Thoracic aorta (tissue), 2 donors: ENCODE results near the gene LRPAP1. TPM values are rescaled to one million over a fixed set of nuclear protein-coding genes. Genes with fewer than 3 reads are reported as not detected.

Source experiments
- ATAC-seq: fragments of 150-250 bp; one replicate; pipeline ENCODE4 v1.8.0; 2017; ENCODE audit warnings: low read depth; ENCODE audit not compliant: insufficient number of reproducible peaks, low FRiP score
- DNase-seq: peaks from one replicate; pipeline ENCODE4 v3.0.0-alpha.2; 2020; ENCODE audit warnings: low spot score
- H3K27ac ChIP-seq, 2 donors: fragments of 200-600 bp; sonication (generic); 1 replicate in 1 of 2; 2 replicates in 1 of 2; pipeline ENCODE4 v1.5.1; 2016; ENCODE audit warnings: mild to moderate bottlenecking in 2 of 2, moderate library complexity in 2 of 2
- H3K27me3 ChIP-seq: fragments of 200-600 bp; sonication (generic); replicated peaks from 2 replicates; pipeline ENCODE4 v1.6.0; 2016; ENCODE audit warnings: mild to moderate bottlenecking; ENCODE audit not compliant: insufficient read depth
- H3K36me3 ChIP-seq: fragments of 200-600 bp; sonication (generic); one replicate; pipeline ENCODE4 v1.5.1; 2016
- H3K4me1 ChIP-seq, 2 donors: fragments of 200-600 bp; sonication (generic); 1 replicate in 1 of 2; 2 replicates in 1 of 2; pipeline versions ENCODE4 v1.5.1 to v1.6.0; 2016; ENCODE audit warnings: low read depth in 2 of 2, mild to moderate bottlenecking in 1 of 2; ENCODE audit not compliant: control insufficient read depth in 1 of 2
- H3K4me3 ChIP-seq: fragments of 200-600 bp; sonication (generic); 2 replicates; pipeline ENCODE4 v1.5.1; 2016; ENCODE audit warnings: mild to moderate bottlenecking
- H3K9me3 ChIP-seq: fragments of 200-600 bp; sonication (generic); 2 replicates; pipeline ENCODE4 v1.5.1; 2016
- total RNA-seq, 2 donors: library from RNA; depleted of rRNA; stranded (reverse); fragments of >200 nt; gene quantifications; one replicate each; pipeline versions ENCODE4 v1.1.0 to v1.2.3, GENCODE V29; 2016
- TF ChIP-seq, protein P1 (sequence below): fragments of 200-600 bp; sonication (generic); IDR thresholded peaks from one replicate; pipeline ENCODE4 v1.5.1; 2019; ENCODE audit warnings: antibody characterized with exemption

The LRPAP1 gene
- total RNA-seq, 2 donors from 2014 or later = 155 to 263 TPM

- Histone ChIP-seq H3K4me3 (no peak overlapping the region), H3K36me3 (peaks cover 66% of the 10 kb centered on the region), H3K4me1 (no peaks in the 10 kb centered on the region), H3K9me3 (no peaks in the 10 kb centered on the region), H3K27ac (no peak overlapping the region), H3K27me3 (no peaks in the 10 kb centered on the region)
- ATAC-seq = no peak
- TF ChIP-seq, protein P1, sequence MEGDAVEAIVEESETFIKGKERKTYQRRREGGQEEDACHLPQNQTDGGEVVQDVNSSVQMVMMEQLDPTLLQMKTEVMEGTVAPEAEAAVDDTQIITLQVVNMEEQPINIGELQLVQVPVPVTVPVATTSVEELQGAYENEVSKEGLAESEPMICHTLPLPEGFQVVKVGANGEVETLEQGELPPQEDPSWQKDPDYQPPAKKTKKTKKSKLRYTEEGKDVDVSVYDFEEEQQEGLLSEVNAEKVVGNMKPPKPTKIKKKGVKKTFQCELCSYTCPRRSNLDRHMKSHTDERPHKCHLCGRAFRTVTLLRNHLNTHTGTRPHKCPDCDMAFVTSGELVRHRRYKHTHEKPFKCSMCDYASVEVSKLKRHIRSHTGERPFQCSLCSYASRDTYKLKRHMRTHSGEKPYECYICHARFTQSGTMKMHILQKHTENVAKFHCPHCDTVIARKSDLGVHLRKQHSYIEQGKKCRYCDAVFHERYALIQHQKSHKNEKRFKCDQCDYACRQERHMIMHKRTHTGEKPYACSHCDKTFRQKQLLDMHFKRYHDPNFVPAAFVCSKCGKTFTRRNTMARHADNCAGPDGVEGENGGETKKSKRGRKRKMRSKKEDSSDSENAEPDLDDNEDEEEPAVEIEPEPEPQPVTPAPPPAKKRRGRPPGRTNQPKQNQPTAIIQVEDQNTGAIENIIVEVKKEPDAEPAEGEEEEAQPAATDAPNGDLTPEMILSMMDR = no peak
- no peak for DNase-seq
Observed at GRCh38 chr4:3522651-3523050, 9.6 kb downstream of the LRPAP1 start.

GRCh38 chr4:3522326-3522640, 9.9 kb downstream of the LRPAP1 start:
- H3K27me3 ChIP-seq = no peaks in the 10 kb centered on the region
- DNase-seq (no peak), ATAC-seq (no peak)
- H3K9me3 ChIP-seq = no peaks in the 10 kb centered on the region
- TF ChIP-seq, protein P1 = no peak
- H3K4me3 ChIP-seq = no peak overlapping the region
- no peak overlapping the region for H3K27ac ChIP-seq
- peaks cover 70% of the 10 kb centered on the region for H3K36me3 ChIP-seq
- H3K4me1 ChIP-seq = no peaks in the 10 kb centered on the region

- Histone ChIP-seq H3K27ac (no peak overlapping the region), H3K4me1 (no peaks in the 10 kb centered on the region), H3K36me3 (peaks cover 75% of the 10 kb centered on the region), H3K27me3 (no peaks in the 10 kb centered on the region), H3K9me3 (no peaks in the 10 kb centered on the region), H3K4me3 (no peak overlapping the region)
- TF ChIP-seq, protein P1 = no peak
- ATAC-seq = no peak
- no peak for DNase-seq
Observed at GRCh38 chr4:3521621-3522325, 10.4 kb downstream of the LRPAP1 start.

DNA sequence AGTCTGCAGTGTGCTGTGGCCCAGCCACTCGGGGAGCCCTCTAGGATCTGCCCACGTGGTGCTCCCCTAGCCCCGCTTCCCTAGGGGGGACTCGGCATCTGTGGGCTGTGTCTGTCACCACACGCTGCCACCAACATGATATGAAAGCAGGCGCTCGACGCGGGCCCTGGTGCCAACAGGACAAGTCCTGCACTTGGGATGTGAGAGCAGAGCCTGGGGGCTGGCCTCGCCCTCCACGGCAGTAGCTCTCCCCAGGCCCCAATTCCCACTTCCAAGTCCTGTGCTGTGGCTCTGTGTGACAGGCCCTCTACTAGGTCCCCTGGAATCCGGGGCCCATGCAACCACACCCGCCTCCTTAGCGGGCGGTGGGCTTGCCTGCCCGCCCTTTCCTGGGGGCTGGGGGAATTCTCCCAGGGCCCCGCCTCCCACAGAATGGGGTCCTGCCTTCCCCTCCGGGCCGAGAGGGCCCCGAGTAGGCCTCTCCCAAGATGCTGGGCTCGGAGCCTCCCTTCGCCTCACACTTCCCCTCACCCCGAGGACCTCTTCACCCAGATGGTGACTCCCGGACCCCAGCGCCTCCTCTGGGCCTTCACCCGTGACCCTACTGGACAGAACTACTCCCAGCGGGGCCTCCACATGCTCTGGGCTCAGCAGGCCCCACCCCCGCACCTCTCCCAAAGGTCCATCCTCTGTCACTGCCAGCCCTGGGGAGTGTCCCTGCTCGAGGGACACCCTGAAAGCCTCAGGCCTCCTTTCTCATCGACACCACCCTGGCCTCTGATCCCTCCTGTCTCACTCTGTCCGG, 11.2 kb downstream of the LRPAP1 start:
- TF ChIP-seq, protein P1 = no peak
- Histone ChIP-seq H3K36me3 (peaks cover 82% of the 10 kb centered on the region), H3K27me3 (no peaks in the 10 kb centered on the region), H3K9me3 (no peaks in the 10 kb centered on the region), H3K4me3 (no peak overlapping the region), H3K27ac (no peak overlapping the region), H3K4me1 (no peaks in the 10 kb centered on the region)
- ATAC-seq = no peak
- no peak for DNase-seq

GRCh38 chr4:3520276-3520675, 11.9 kb downstream of the LRPAP1 start:
- Histone ChIP-seq H3K27ac (no peak overlapping the region), H3K27me3 (no peaks in the 10 kb centered on the region), H3K9me3 (no peaks in the 10 kb centered on the region), H3K4me1 (no peaks in the 10 kb centered on the region), H3K36me3 (peaks cover 84% of the 10 kb centered on the region), H3K4me3 (no peak overlapping the region)
- TF ChIP-seq, protein P1 = no peak
- no peak for DNase-seq
- ATAC-seq = no peak
